Endothelial cell of umbilical vein (primary cell): Measurements from ENCODE around the gene ITFG1. TPM values are rescaled to one million over a fixed set of nuclear protein-coding genes. Genes with fewer than 3 reads are reported as not detected.

Experiments
- BruUV-seq: library from RNA; stranded (reverse); fragments of 400-500 nt; replicated peaks from 2 replicates; lab custom pipeline; 2021; lab: Mats Ljungman, UMichigan
- CTCF ChIA-PET: fragments of 300-600, 350-600 bp; sonication (Branson Sonifier 250); formaldehyde crosslinking; loops from one replicate; lab custom pipeline; 2021; ENCODE audit warnings: antibody characterized with exemption, inconsistent platforms; lab: Charles Lee
- POLR2A ChIA-PET: fragments of 300-600, 350-600 bp; sonication (Branson Sonifier 250); formaldehyde crosslinking; loops from one replicate; lab custom pipeline; 2021; ENCODE audit warnings: antibody characterized with exemption, inconsistent platforms; lab: Charles Lee
- DNase-seq: peaks from one replicate; pipeline ENCODE4 v3.0.0-alpha.2; 2011; ENCODE audit warnings: low read depth, low spot score
- FAIRE-seq: peaks from 2 replicates; lab custom pipeline; 2011; peaks lifted over from hg19 to GRCh38; lab: Jason Lieb, UNC
- H2AFZ ChIP-seq: 2 replicates; pipeline ENCODE4 v1.6.0; 2012; ENCODE audit warnings: low read depth, low read length, control low read depth, inconsistent platforms
- H3K27ac ChIP-seq: 2 replicates; pipeline ENCODE4 v1.5.1; 2011; ENCODE audit warnings: low read depth, mild to moderate bottlenecking, control low read depth, low read length, moderate library complexity; ENCODE audit not compliant: insufficient read depth
- H3K27me3 ChIP-seq, 2 experiments: 2 replicates each; pipeline versions ENCODE4 v1.6.0 to v1.6.1; 2011; ENCODE audit warnings: low read length in 2 of 2, mixed read lengths in 1 of 2; ENCODE audit not compliant: control insufficient read depth in 2 of 2, insufficient read depth in 2 of 2
- H3K36me3 ChIP-seq, 2 experiments: 2 replicates in 1 of 2; 3 replicates in 1 of 2; pipeline ENCODE4 v1.5.1; 2011; ENCODE audit warnings: low read length in 2 of 2, mild to moderate bottlenecking in 1 of 2, moderate library complexity in 1 of 2; ENCODE audit not compliant: control insufficient read depth in 2 of 2, insufficient read depth in 2 of 2; ENCODE audit errors: extremely low read depth in 1 of 2
- H3K4me1 ChIP-seq: 3 replicates; pipeline ENCODE4 v1.5.1; 2011; ENCODE audit warnings: mild to moderate bottlenecking, low read length; ENCODE audit not compliant: control insufficient read depth, insufficient read depth; ENCODE audit errors: extremely low read depth
- H3K4me2 ChIP-seq: 2 replicates; pipeline ENCODE4 v1.6.1; 2011; ENCODE audit warnings: low read length, control low read depth, mixed read lengths; ENCODE audit not compliant: insufficient read depth
- H3K4me3 ChIP-seq, 3 experiments: fragments of 200-600 bp in 1 of 3; sonication (generic), shearing (Covaris generic) in 1 of 3; replicated peaks in 1 of 3; 2 replicates each; pipeline ENCODE4 v1.5.1; 2011 to 2016; ENCODE audit warnings: control low read depth in 3 of 3, low read length in 3 of 3, mild to moderate bottlenecking in 2 of 3, inconsistent platforms in 1 of 3, low read depth in 1 of 3, moderate library complexity in 1 of 3; ENCODE audit not compliant: insufficient read depth in 1 of 3
- H3K79me2 ChIP-seq: 2 replicates; pipeline ENCODE4 v1.6.0; 2012; ENCODE audit warnings: low read length, inconsistent platforms; ENCODE audit not compliant: control insufficient read depth, insufficient read depth
- H3K9ac ChIP-seq: replicated peaks from 2 replicates; pipeline ENCODE3; 2011; ENCODE audit warnings: low read length, control low read depth; ENCODE audit not compliant: insufficient read depth; ENCODE audit errors: extremely low read depth
- H3K9me1 ChIP-seq: replicated peaks from 3 replicates; pipeline ENCODE4 v1.6.0; 2011; ENCODE audit warnings: mild to moderate bottlenecking, low read length; ENCODE audit not compliant: control insufficient read depth, insufficient read depth; ENCODE audit errors: extremely low read depth
- H3K9me3 ChIP-seq: replicated peaks from 2 replicates; pipeline ENCODE4 v1.5.1; 2012; ENCODE audit warnings: low read length, inconsistent platforms; ENCODE audit not compliant: control insufficient read depth, insufficient read depth
- H4K20me1 ChIP-seq: replicated peaks from 2 replicates; pipeline ENCODE3; 2011; ENCODE audit warnings: mild to moderate bottlenecking, low read length; ENCODE audit not compliant: control insufficient read depth, insufficient read depth; ENCODE audit errors: extremely low read depth
- CTCF ChIP-seq, 2 donors: IDR thresholded peaks; 1 replicate in 1 of 2; 2 replicates in 1 of 2; pipeline ENCODE4 v1.5.1; 2011; ENCODE audit warnings: low read length in 2 of 2, mild to moderate bottlenecking in 2 of 2, moderate library complexity in 2 of 2, control low read depth in 1 of 2, inconsistent platforms in 1 of 2, low read depth in 1 of 2; ENCODE audit not compliant: insufficient read depth in 1 of 2; ENCODE audit errors: extremely low read depth in 1 of 2
- EZH2 ChIP-seq: IDR thresholded peaks from 2 replicates; pipeline ENCODE4 v1.6.1; 2012; ENCODE audit warnings: borderline replicate concordance, low read depth, mild to moderate bottlenecking, moderate library complexity, low read length, inconsistent platforms; ENCODE audit not compliant: severe bottlenecking
- FOS ChIP-seq: IDR thresholded peaks from 2 replicates; pipeline ENCODE4 v1.6.1; 2011; ENCODE audit warnings: mild to moderate bottlenecking, low read length, moderate library complexity, borderline replicate concordance; ENCODE audit not compliant: insufficient read depth
- JUN ChIP-seq: IDR thresholded peaks from 2 replicates; pipeline ENCODE4 v1.6.1; 2011; ENCODE audit warnings: borderline replicate concordance, low read depth; ENCODE audit not compliant: insufficient read length, insufficient read depth
- POLR2A ChIP-seq: IDR thresholded peaks from 2 replicates; pipeline ENCODE4 v1.6.1; 2012; ENCODE audit warnings: low read depth, mild to moderate bottlenecking, control low read depth, low read length
- POLR2AphosphoS5 ChIP-seq: IDR thresholded peaks from 2 replicates; pipeline ENCODE4 v1.6.1; 2012; ENCODE audit warnings: low read depth, mild to moderate bottlenecking, control low read depth, low read length, moderate library complexity; ENCODE audit not compliant: insufficient read depth
- dilution Hi-C: fragments of 300-500 bp; cut with MboI; formaldehyde crosslinking; loops from one replicate; pipeline ENCODE4 v1.15.0; 2019; ENCODE audit warnings: low sequenced_read_pairs; ENCODE audit not compliant: extremely low pct_ligation_motif_present
- intact Hi-C: fragments of 100-400 bp; cut with micrococcal nuclease; formaldehyde crosslinking; loops from one replicate; pipeline ENCODE4 v1.10.0; 2022
- polyA plus RNA-seq, 4 experiments: library from polyadenylated mRNA; depleted of rRNA in 3 of 4; stranded (reverse) in 3 of 4; unstranded in 1 of 4; fragments of >200 nt; gene quantifications; 2 replicates each; pipeline versions ENCODE4 v1.2.1 to v1.2.3, GENCODE V29; 2011 to 2012; ENCODE audit warnings: missing spikeins in 1 of 4
- total RNA-seq: library from RNA; stranded (reverse); gene quantifications from 2 replicates; pipeline ENCODE4 v1.2.3, GENCODE V29; 2021
- TF ChIP-seq, protein P1 (sequence below): IDR thresholded peaks from 2 replicates; pipeline ENCODE4 v1.6.1; 2011; ENCODE audit not compliant: insufficient read depth, insufficient read length

The ITFG1 gene
- total and polyA plus RNA-seq, 2 donors (not counting 3 experiments of a cell fraction or from before 2014, with no cell fraction given), result 32.1 to 44.2 TPM

- H3K27ac ChIP-seq, result no peak overlapping the region
- H3K27me3 ChIP-seq, result no peaks in the 10 kb centered on the region
- no peak for FAIRE-seq
- H3K9me3 ChIP-seq, result no peaks in the 10 kb centered on the region
- H3K4me2 ChIP-seq, result no peak overlapping the region
- no peaks in the 10 kb centered on the region for H4K20me1 ChIP-seq
- H2AFZ ChIP-seq, result no peak overlapping the region
- DNase-seq, result no peak
- ChIA-PET CTCF (no interaction called here), POLR2A (no interaction called here)
- H3K4me3 ChIP-seq, result no peak overlapping the region
- TF ChIP-seq EZH2, result no peak
- TF ChIP-seq JUN, result no peak
- no peak for TF ChIP-seq FOS
- no peak for TF ChIP-seq POLR2A
- TF ChIP-seq CTCF (IDR thresholded peaks at IDR 0.05; ENCODE audit: extremely low read depth in 1 of 2, insufficient read depth in 1 of 2, low read depth in 1 of 2, low read length in 2 of 2), result no peak
- TF ChIP-seq, protein P1, sequence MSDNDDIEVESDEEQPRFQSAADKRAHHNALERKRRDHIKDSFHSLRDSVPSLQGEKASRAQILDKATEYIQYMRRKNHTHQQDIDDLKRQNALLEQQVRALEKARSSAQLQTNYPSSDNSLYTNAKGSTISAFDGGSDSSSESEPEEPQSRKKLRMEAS, result no peak
- no peaks in the 10 kb centered on the region for H3K79me2 ChIP-seq
- dilution Hi-C loops (no loop called here), intact Hi-C loops (no loop called here)
- no peaks in the 10 kb centered on the region for H3K36me3 ChIP-seq
- H3K4me1 ChIP-seq, result no peaks in the 10 kb centered on the region
- no peak overlapping the region for H3K9ac ChIP-seq
- BruUV-seq, result no TSS peak
- no peaks in the 10 kb centered on the region for H3K9me1 ChIP-seq
Observed at GRCh38 chr16:47262938-47263337, 197.9 kb downstream of the ITFG1 start.

DNA sequence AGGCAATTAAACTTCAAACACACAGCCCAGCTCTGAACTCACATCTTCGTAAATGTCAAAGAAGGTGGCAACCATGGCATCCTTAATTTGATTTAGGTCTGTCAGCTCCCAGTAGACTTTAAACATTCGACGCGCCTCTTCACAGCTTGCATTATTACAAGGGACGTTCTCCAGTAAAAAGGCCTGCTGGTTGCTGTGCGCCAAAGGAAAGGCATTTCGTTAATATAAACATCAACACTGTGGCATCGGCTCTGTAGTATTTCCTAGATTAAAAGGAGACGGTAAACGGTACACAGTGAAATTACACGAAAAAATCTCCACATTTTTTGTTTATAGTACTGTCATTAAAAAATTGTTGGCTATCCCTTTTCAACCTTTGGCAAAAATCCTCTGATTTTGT lies 200.4 kb downstream of the ITFG1 start:
- Histone ChIP-seq H4K20me1 (no peaks in the 10 kb centered on the region), H3K27ac (no peak overlapping the region), H3K36me3 (no peaks in the 10 kb centered on the region), H2AFZ (no peak overlapping the region), H3K9me1 (no peaks in the 10 kb centered on the region), H3K9ac (no peak overlapping the region), H3K27me3 (no peaks in the 10 kb centered on the region), H3K4me3 (no peak overlapping the region), H3K4me2 (no peak overlapping the region), H3K9me3 (no peaks in the 10 kb centered on the region), H3K79me2 (no peaks in the 10 kb centered on the region), H3K4me1 (no peaks in the 10 kb centered on the region)
- dilution Hi-C loops, result no loop called here
- intact Hi-C loops, result no loop called here
- BruUV-seq, result no TSS peak
- ChIA-PET CTCF (interaction anchor here (0.9 to 2.0 kb wide), 3 partner anchors 11 to 794 kb away, joined by 3 to 7 read pairs (median 3); partner anchors contain the start of gene NETO2), POLR2A (no interaction called here)
- TF ChIP-seq, protein P1, result no peak
- TF ChIP-seq POLR2AphosphoS5, result no peak
- DNase-seq (no peak), FAIRE-seq (no peak)
